ENCODE data around the gene NT5C2.
A peak's percentile ranks its signal among the peaks of the same experiment; 100 is the strongest.
"Not testable (repeated sequence)": the region's sequence is repeated elsewhere in the genome, so short reads cannot be mapped to it uniquely, and the experiment has no call there.

Gene NT5C2

GRCh38 chr10:103155471-103156085 is 37.5 kb downstream of the NT5C2 start:
- no peak for DNase-seq

GRCh38 chr10:103154521-103155299 is 38.4 kb downstream of the NT5C2 start:
- no peak for DNase-seq

- DNase-seq, result no peak
Observed at GRCh38 chr10:103153302-103154197, 39.5 kb downstream of the NT5C2 start.

GRCh38 chr10:103149991-103150622 is 43.0 kb downstream of the NT5C2 start:
- DNase-seq, result no peak

GRCh38 chr10:103147645-103148044 is 45.4 kb downstream of the NT5C2 start:
- DNase-seq, result no peak

- DNase-seq, result peak; percentile 15
Observed at GRCh38 chr10:103145860-103146466, 47.1 kb downstream of the NT5C2 start.

- no peak for DNase-seq
Observed at GRCh38 chr10:103145046-103145445, 48.0 kb downstream of the NT5C2 start.

GRCh38 chr10:103144041-103144440 is 49.0 kb downstream of the NT5C2 start:
- no peak for DNase-seq

GRCh38 chr10:103143641-103144040 is 49.4 kb downstream of the NT5C2 start:
- DNase-seq, result not testable (repeated sequence)

- no peak for DNase-seq
Observed at GRCh38 chr10:103141950-103142349, 51.1 kb downstream of the NT5C2 start.

- no peak for DNase-seq
Observed at GRCh38 chr10:103140469-103140868, 52.6 kb downstream of the NT5C2 start.

GRCh38 chr10:103139803-103140202 is 53.3 kb downstream of the NT5C2 start:
- DNase-seq, result no peak

- DNase-seq, result not testable (repeated sequence)
Observed at GRCh38 chr10:103135168-103135567, 57.9 kb downstream of the NT5C2 start.

GRCh38 chr10:103130910-103131309 is 62.2 kb downstream of the NT5C2 start:
- no peak for DNase-seq

- not testable (repeated sequence) for DNase-seq
Observed at GRCh38 chr10:103130180-103130579, 62.9 kb downstream of the NT5C2 start.

- no peak for DNase-seq
Observed at GRCh38 chr10:103127241-103127640, 65.8 kb downstream of the NT5C2 start.

GRCh38 chr10:103125323-103126267 is 67.5 kb downstream of the NT5C2 start:
- no peak for DNase-seq

- no peak for DNase-seq
Observed at GRCh38 chr10:103124420-103125096, 68.5 kb downstream of the NT5C2 start.

- no peak for DNase-seq
Observed at GRCh38 chr10:103123282-103124024, 69.6 kb downstream of the NT5C2 start.

Measured in NCI-H446 treated with DMSO at 0.1 percent for 48 hours (cell line).